ENCODE results near the gene MRTFA.

MRTFA gene

GRCh38 chr22:40429481-40429880, 207.0 kb downstream of the MRTFA start:
- no peak for TF ChIP-seq CTCF (IDR thresholded peaks at IDR 0.05)
- no peak for TF ChIP-seq ZFX (IDR thresholded peaks at IDR 0.05; ENCODE audit: borderline replicate concordance)
- no peak overlapping the region for H3K27ac ChIP-seq

- no peak for TF ChIP-seq CTCF (IDR thresholded peaks at IDR 0.05)
- no peak for TF ChIP-seq ZFX (IDR thresholded peaks at IDR 0.05; ENCODE audit: borderline replicate concordance)
- H3K27ac ChIP-seq = no peak overlapping the region
Observed at GRCh38 chr22:40428796-40429195, 207.7 kb downstream of the MRTFA start.

- H3K27ac ChIP-seq = no peak overlapping the region
- TF ChIP-seq ZFX (IDR thresholded peaks at IDR 0.05; ENCODE audit: borderline replicate concordance) (no peak), CTCF (IDR thresholded peaks at IDR 0.05) (no peak)
Observed at GRCh38 chr22:40426594-40427333, 209.8 kb downstream of the MRTFA start.

- no peak overlapping the region for H3K27ac ChIP-seq
- TF ChIP-seq ZFX (IDR thresholded peaks at IDR 0.05; ENCODE audit: borderline replicate concordance) = no peak
- TF ChIP-seq CTCF (IDR thresholded peaks at IDR 0.05) = no peak
Observed at GRCh38 chr22:40425082-40425481, 211.4 kb downstream of the MRTFA start.

- no peak overlapping the region for H3K27ac ChIP-seq
- TF ChIP-seq ZFX (IDR thresholded peaks at IDR 0.05; ENCODE audit: borderline replicate concordance) (no peak), CTCF (IDR thresholded peaks at IDR 0.05) (no peak)
Observed at GRCh38 chr22:40423882-40424640, 212.5 kb downstream of the MRTFA start.

GRCh38 chr22:40423310-40423688, 213.2 kb downstream of the MRTFA start:
- no peak overlapping the region for H3K27ac ChIP-seq

GRCh38 chr22:40422558-40423309, 213.8 kb downstream of the MRTFA start:
- no peak for TF ChIP-seq CTCF (IDR thresholded peaks at IDR 0.05)
- TF ChIP-seq ZFX (IDR thresholded peaks at IDR 0.05; ENCODE audit: borderline replicate concordance) = no peak
- no peak overlapping the region for H3K27ac ChIP-seq

More at GRCh38 chr22:40423310-40423688, 213.2 kb downstream of the MRTFA start:
- no peak for TF ChIP-seq ZFX (IDR thresholded peaks at IDR 0.05; ENCODE audit: borderline replicate concordance)

Data from 22Rv1 (cell line).